ENCODE data around the gene ANGPTL8. TPM values are rescaled to one million over a fixed set of nuclear protein-coding genes. Genes with fewer than 3 reads are reported as not detected.

The ANGPTL8 gene
- total RNA-seq, 1 experiment from 2014 or later = not detected

DNA sequence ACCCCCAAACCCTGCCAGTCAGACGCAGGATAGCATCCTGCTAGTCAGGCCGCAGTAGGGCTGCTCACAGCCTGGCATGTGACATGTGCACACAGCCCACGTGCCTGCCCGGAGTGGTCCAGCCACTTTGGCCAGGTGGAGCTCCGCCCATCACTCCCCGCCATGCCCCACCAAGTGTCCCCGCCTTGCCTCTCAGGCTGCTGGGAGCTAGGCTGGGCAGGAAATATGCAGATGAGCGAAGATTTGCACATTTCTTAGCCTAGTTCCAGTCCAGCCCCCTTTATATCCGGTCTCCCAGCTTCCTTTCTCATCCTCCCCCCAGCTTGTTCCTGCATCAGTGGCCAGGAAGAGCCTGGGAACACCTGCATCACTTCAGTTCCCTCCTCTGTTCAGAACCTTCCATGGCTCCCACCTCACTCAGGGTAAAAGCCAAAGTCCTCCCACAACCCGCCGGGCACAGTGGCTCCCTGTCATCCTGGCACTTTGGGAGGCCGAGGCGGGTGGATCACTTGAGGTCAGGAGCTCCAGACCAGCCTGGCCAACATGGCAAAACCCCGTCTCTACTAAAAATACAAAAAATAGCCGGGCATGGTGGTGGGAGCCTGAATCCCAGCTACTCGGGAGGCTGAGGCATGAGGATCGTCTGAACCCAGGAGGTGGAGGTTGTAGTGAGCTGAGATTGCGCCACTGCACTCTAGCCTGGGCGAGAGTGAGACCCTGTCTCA, 25.2 kb downstream of the ANGPTL8 start:
- H3K4me2 ChIP-seq (ENCODE audit: low read depth, low read length, poor library complexity, severe bottlenecking) = no peak overlapping the region
- no peaks in the 10 kb centered on the region for H3K79me2 ChIP-seq (ENCODE audit: low read length)
- no peak overlapping the region for H3K9ac ChIP-seq (ENCODE audit: low read length)
- H3K9me2 ChIP-seq (replicated peaks; ENCODE audit: insufficient read depth, low read length) = no peaks in the 10 kb centered on the region
- peak; percentile 75 for DNase-seq
- peak overlapping the region; percentile 38; the same call in 1 of the 2 replicates for H2AFZ ChIP-seq (ENCODE audit: low read length)
- H3K9me3 ChIP-seq (ENCODE audit: low read length) = no peaks in the 10 kb centered on the region
- no peak overlapping the region for H3K4me3 ChIP-seq (ENCODE audit: low read length)
- no peaks in the 10 kb centered on the region for H4K20me1 ChIP-seq (ENCODE audit: insufficient read depth, low read depth, low read length)
- no peak overlapping the region for H3K27ac ChIP-seq (ENCODE audit: low read length)
- H3K4me1 ChIP-seq (ENCODE audit: low read length) = peaks cover 9% of the 10 kb centered on the region
- H3K36me3 ChIP-seq (ENCODE audit: insufficient read depth, low read length) = no peaks in the 10 kb centered on the region
- H3K27me3 ChIP-seq (ENCODE audit: low read length) = no peaks in the 10 kb centered on the region

DNA sequence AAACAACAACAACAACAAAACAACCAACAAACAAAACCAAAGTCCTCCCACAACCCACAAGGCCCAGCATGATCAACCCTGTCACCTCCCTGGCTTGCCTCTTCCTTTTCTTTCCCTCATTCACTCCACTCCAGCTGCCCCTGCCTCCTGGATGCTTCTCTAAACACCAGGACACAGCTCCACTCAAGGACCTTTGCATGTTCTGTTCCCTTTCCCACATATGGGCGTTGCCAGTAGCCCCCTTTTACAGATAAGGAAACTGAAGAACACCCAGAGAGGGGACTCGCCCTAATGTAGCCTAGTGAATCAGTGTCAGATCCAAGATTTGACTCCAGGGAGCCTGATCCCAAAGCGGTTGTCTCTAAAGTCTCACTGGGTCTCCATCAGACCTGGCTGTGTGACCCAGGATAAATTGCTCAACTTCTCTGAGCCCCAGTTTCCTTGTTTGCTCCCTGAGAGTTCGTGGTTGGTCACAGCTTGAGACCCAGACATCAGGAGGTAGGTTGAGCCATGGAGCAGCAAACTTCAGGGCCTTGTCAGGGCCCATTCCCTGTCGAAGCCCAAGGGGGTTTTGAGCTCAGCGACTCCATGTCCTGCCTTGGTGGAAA, 25.9 kb downstream of the ANGPTL8 start:
- H3K36me3 ChIP-seq (ENCODE audit: insufficient read depth, low read length) = no peaks in the 10 kb centered on the region
- no peaks in the 10 kb centered on the region for H3K79me2 ChIP-seq (ENCODE audit: low read length)
- H3K4me3 ChIP-seq (ENCODE audit: low read length) = no peak overlapping the region
- H3K4me2 ChIP-seq (ENCODE audit: low read depth, low read length, poor library complexity, severe bottlenecking) = no peak overlapping the region
- no peak overlapping the region for H2AFZ ChIP-seq (ENCODE audit: low read length)
- no peak overlapping the region for H3K27ac ChIP-seq (ENCODE audit: low read length)
- peaks cover 9% of the 10 kb centered on the region for H3K4me1 ChIP-seq (ENCODE audit: low read length)
- no peaks in the 10 kb centered on the region for H4K20me1 ChIP-seq (ENCODE audit: insufficient read depth, low read depth, low read length)
- no peak for DNase-seq
- no peak overlapping the region for H3K9ac ChIP-seq (ENCODE audit: low read length)
- no peaks in the 10 kb centered on the region for H3K27me3 ChIP-seq (ENCODE audit: low read length)
- H3K9me2 ChIP-seq (replicated peaks; ENCODE audit: insufficient read depth, low read length) = no peaks in the 10 kb centered on the region
- H3K9me3 ChIP-seq (ENCODE audit: low read length) = no peaks in the 10 kb centered on the region

DNA sequence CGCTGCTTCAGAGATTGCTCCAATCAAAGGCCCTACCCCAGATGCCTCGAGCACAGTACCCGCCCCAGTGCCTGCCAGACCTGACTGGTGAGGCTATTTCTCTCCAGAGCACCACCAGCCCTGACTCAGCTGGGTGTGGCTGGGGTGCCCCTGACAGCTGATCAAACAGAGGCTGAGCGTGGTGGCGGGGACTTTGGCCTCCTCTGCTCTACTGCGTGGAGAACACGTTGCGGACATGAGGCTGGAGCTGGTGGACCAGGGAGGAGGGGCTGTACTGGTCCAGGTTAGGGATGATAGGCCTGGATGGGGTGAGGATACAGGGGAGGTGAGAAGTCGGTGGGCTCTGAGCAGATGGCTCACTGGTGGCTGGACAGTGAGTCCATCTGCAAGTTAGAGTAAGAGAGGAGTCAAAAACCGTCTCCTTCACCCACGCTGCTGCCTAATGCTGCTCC, 26.4 kb downstream of the ANGPTL8 start:
- Histone ChIP-seq H3K4me3 (ENCODE audit: low read length) (no peak overlapping the region), H4K20me1 (ENCODE audit: insufficient read depth, low read depth, low read length) (no peaks in the 10 kb centered on the region), H3K9me3 (ENCODE audit: low read length) (no peaks in the 10 kb centered on the region), H2AFZ (ENCODE audit: low read length) (no peak overlapping the region), H3K79me2 (ENCODE audit: low read length) (no peaks in the 10 kb centered on the region), H3K27ac (ENCODE audit: low read length) (no peak overlapping the region), H3K4me2 (ENCODE audit: low read depth, low read length, poor library complexity, severe bottlenecking) (no peak overlapping the region), H3K36me3 (ENCODE audit: insufficient read depth, low read length) (no peaks in the 10 kb centered on the region), H3K9ac (ENCODE audit: low read length) (no peak overlapping the region), H3K9me2 (replicated peaks; ENCODE audit: insufficient read depth, low read length) (no peaks in the 10 kb centered on the region), H3K27me3 (ENCODE audit: low read length) (no peaks in the 10 kb centered on the region), H3K4me1 (ENCODE audit: low read length) (peaks cover 9% of the 10 kb centered on the region)
- no peak for DNase-seq

DNA sequence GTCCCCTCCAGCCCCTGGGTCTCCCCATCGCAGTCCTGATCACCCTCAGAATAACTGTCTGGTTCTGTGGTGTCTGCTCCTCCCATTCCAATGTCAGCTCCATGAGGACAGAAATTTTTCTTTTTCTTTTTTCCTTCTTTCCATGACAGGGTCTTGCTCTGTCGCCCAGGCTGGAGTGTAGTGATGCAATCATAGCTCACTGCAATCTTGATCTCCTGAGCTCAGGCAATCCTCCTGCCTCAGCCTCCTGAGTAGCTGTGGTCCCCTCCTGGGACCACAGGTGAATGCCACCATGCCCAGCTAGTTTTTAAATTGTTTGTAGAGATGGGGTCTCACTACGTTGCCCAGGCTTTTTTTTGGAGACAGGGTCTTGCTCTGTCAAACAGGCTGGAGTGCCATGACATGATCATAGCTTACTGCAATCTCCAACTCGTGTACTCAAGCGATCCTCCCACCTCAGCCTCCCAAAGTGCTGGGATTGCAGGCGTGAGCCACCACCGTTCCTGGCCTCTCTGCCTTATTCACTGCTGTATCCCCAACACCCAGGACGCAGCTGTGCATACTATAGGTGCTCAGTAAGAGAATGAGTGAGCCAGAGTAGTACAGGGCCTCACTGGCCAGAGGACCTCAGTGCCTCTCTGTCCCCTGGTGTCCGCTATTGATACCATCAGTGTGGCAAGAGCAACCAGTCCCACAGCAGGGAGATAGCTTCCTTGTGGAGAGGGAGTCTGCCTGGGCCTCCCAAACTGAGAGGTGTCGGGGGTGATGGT, 28.1 kb downstream of the ANGPTL8 start:
- Histone ChIP-seq H3K27me3 (ENCODE audit: low read length) (no peaks in the 10 kb centered on the region), H3K27ac (ENCODE audit: low read length) (no peak overlapping the region), H3K9me3 (ENCODE audit: low read length) (no peaks in the 10 kb centered on the region), H4K20me1 (ENCODE audit: insufficient read depth, low read depth, low read length) (no peaks in the 10 kb centered on the region), H2AFZ (ENCODE audit: low read length) (no peak overlapping the region), H3K79me2 (ENCODE audit: low read length) (no peaks in the 10 kb centered on the region), H3K9ac (ENCODE audit: low read length) (no peak overlapping the region), H3K36me3 (ENCODE audit: insufficient read depth, low read length) (no peaks in the 10 kb centered on the region), H3K9me2 (replicated peaks; ENCODE audit: insufficient read depth, low read length) (no peaks in the 10 kb centered on the region), H3K4me2 (ENCODE audit: low read depth, low read length, poor library complexity, severe bottlenecking) (no peak overlapping the region), H3K4me1 (ENCODE audit: low read length) (peaks cover 6% of the 10 kb centered on the region), H3K4me3 (ENCODE audit: low read length) (no peak overlapping the region)
- DNase-seq = no peak

DNA sequence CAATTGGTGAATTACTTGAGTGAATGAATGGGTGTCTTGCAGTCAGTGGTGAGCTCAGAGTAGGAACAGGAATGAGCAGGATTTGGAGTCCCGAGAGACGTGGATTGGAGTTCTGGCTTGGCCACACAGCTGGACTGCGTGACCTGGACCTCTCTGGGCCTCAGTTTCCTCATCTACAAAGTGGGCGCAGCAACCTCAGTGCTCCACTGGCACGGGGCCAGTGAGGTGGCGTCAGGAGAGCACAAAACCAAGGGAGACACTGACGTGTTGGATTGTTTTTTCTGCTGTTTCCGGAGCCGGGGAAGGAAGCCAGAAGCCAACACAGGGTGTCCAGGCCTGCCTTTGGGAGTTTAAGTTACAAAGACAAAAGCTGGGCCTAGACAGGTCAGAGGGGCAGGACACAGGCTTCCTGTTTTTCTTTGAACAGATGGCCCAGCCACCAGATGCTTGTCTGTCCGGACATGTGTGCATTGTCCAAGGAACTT, 29.4 kb downstream of the ANGPTL8 start:
- H3K4me2 ChIP-seq (ENCODE audit: low read depth, low read length, poor library complexity, severe bottlenecking) = no peak overlapping the region
- no peak overlapping the region for H3K4me3 ChIP-seq (ENCODE audit: low read length)
- H3K9me2 ChIP-seq (replicated peaks; ENCODE audit: insufficient read depth, low read length) = no peaks in the 10 kb centered on the region
- no peak overlapping the region for H3K9ac ChIP-seq (ENCODE audit: low read length)
- no peaks in the 10 kb centered on the region for H4K20me1 ChIP-seq (ENCODE audit: insufficient read depth, low read depth, low read length)
- peaks cover 6% of the 10 kb centered on the region for H3K4me1 ChIP-seq (ENCODE audit: low read length)
- H3K79me2 ChIP-seq (ENCODE audit: low read length) = no peaks in the 10 kb centered on the region
- H3K36me3 ChIP-seq (ENCODE audit: insufficient read depth, low read length) = no peaks in the 10 kb centered on the region
- H3K9me3 ChIP-seq (ENCODE audit: low read length) = no peaks in the 10 kb centered on the region
- DNase-seq = no peak
- no peaks in the 10 kb centered on the region for H3K27me3 ChIP-seq (ENCODE audit: low read length)
- no peak overlapping the region for H2AFZ ChIP-seq (ENCODE audit: low read length)
- no peak overlapping the region for H3K27ac ChIP-seq (ENCODE audit: low read length)

DNA sequence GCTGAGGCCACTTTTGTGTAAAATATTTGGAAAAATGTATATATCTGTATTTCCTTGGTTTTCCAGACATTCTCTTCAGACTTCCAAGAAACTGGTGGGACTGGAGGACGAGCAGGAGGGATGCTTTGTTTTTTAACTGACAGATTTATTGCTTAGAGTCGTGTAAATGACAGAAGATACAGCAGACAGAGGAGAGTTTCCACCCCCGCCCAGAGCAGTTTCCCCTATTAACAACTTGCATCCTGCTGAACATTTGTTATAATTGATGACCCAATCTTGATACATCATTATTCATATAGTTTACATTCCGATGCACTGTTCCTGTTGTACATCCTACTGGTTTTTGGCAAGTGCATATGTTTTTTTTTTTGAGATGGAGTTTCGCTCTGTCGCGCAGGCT, 30.0 kb downstream of the ANGPTL8 start:
- H3K4me1 ChIP-seq (ENCODE audit: low read length) = peaks cover 3% of the 10 kb centered on the region
- no peak overlapping the region for H3K4me3 ChIP-seq (ENCODE audit: low read length)
- no peak for DNase-seq
- no peaks in the 10 kb centered on the region for H3K36me3 ChIP-seq (ENCODE audit: insufficient read depth, low read length)
- no peaks in the 10 kb centered on the region for H3K9me2 ChIP-seq (replicated peaks; ENCODE audit: insufficient read depth, low read length)
- no peaks in the 10 kb centered on the region for H3K27me3 ChIP-seq (ENCODE audit: low read length)
- no peak overlapping the region for H2AFZ ChIP-seq (ENCODE audit: low read length)
- no peaks in the 10 kb centered on the region for H3K79me2 ChIP-seq (ENCODE audit: low read length)
- no peaks in the 10 kb centered on the region for H4K20me1 ChIP-seq (ENCODE audit: insufficient read depth, low read depth, low read length)
- H3K9ac ChIP-seq (ENCODE audit: low read length) = no peak overlapping the region
- H3K27ac ChIP-seq (ENCODE audit: low read length) = no peak overlapping the region
- no peak overlapping the region for H3K4me2 ChIP-seq (ENCODE audit: low read depth, low read length, poor library complexity, severe bottlenecking)
- no peaks in the 10 kb centered on the region for H3K9me3 ChIP-seq (ENCODE audit: low read length)

DNA sequence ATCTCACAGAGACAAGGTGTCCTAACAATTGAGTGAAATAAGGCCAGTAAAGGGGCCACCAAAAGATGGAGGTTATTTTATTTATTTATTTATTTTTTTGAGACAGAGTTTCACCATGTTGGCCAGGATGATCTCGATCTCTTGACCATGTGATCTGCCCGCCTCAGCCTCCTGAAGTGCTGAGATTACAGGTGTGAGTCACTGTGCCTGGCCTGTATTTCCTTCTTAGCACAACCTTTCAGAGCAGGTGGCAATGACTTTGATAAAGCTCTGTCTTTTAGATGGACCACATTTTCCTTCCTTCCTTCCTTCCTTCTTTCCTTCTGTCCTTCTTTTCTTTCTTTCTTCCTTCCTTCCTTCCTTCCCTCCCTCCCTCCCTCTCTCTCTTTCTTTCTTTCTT, 33.9 kb downstream of the ANGPTL8 start:
- H3K9me2 ChIP-seq (replicated peaks; ENCODE audit: insufficient read depth, low read length) = no peaks in the 10 kb centered on the region

DNA sequence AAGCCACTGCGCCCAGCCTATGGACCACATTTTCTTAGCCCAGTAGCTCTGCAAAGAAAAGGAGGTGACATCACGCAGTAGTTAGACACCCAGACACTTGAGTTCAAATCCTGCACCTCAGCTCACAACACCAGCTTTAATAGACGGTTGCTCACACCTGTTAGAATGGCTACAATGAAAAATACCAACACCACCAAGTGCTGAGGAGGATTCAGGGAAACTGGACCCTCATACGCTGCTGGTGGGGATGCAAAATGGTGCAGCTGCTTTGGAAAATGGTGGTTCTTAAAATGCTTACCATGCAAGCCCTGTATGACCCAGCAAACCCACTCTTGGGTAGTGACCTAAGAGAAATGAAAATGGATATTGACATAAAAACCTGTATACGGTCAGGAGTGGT, 34.6 kb downstream of the ANGPTL8 start:
- no peak for DNase-seq
- H3K27ac ChIP-seq (ENCODE audit: low read length) = no peak overlapping the region
- H3K79me2 ChIP-seq (ENCODE audit: low read length) = no peaks in the 10 kb centered on the region

More for the DNA sequence above, 33.9 kb downstream of the ANGPTL8 start:
- Histone ChIP-seq H3K36me3 (ENCODE audit: insufficient read depth, low read length) (no peaks in the 10 kb centered on the region), H3K4me3 (ENCODE audit: low read length) (no peak overlapping the region), H3K27ac (ENCODE audit: low read length) (no peak overlapping the region), H3K9ac (ENCODE audit: low read length) (no peak overlapping the region), H3K4me2 (ENCODE audit: low read depth, low read length, poor library complexity, severe bottlenecking) (no peak overlapping the region), H3K9me3 (ENCODE audit: low read length) (no peaks in the 10 kb centered on the region), H3K4me1 (ENCODE audit: low read length) (no peaks in the 10 kb centered on the region), H4K20me1 (ENCODE audit: insufficient read depth, low read depth, low read length) (no peaks in the 10 kb centered on the region), H3K79me2 (ENCODE audit: low read length) (no peaks in the 10 kb centered on the region), H3K27me3 (ENCODE audit: low read length) (no peaks in the 10 kb centered on the region), H2AFZ (ENCODE audit: low read length) (no peak overlapping the region)
- DNase-seq = no peak

More for the DNA sequence above, 34.6 kb downstream of the ANGPTL8 start:
- Histone ChIP-seq H3K9me3 (ENCODE audit: low read length) (no peaks in the 10 kb centered on the region), H3K36me3 (ENCODE audit: insufficient read depth, low read length) (no peaks in the 10 kb centered on the region), H3K4me2 (ENCODE audit: low read depth, low read length, poor library complexity, severe bottlenecking) (no peak overlapping the region), H3K9me2 (replicated peaks; ENCODE audit: insufficient read depth, low read length) (no peaks in the 10 kb centered on the region), H3K4me1 (ENCODE audit: low read length) (no peaks in the 10 kb centered on the region), H3K4me3 (ENCODE audit: low read length) (no peak overlapping the region), H4K20me1 (ENCODE audit: insufficient read depth, low read depth, low read length) (no peaks in the 10 kb centered on the region), H2AFZ (ENCODE audit: low read length) (no peak overlapping the region), H3K9ac (ENCODE audit: low read length) (no peak overlapping the region), H3K27me3 (ENCODE audit: low read length) (no peaks in the 10 kb centered on the region)

All from Karpas-422 (cell line).